ENCODE data around the gene ZNF622.

The ZNF622 gene

DNA sequence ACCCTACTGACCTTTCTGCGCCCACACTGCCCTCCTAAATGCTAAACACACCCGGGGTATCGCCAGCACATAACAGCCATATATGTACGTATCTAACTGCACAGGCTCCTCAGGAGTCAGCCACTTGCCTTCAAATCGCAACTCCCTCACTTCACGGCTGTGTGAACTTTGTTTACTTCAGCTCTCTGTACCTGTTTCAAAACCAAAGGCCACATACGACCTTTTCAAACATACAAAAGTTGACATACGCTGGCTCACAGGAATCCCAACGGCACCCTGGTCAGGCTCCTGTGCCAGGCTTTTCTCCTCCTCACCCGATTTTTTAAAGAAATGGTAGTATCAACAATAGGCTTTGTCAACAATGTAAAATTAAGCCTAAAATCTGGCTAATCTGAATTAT lies 39.0 kb upstream of the ZNF622 start:
- Histone ChIP-seq H3K4me2 (ENCODE audit: low read length) (no peak overlapping the region), H3K9me3 (ENCODE audit: low read length) (no peaks in the 10 kb centered on the region), H3K27me3 (ENCODE audit: insufficient read depth, low read length) (no peaks in the 10 kb centered on the region), H3K36me3 (ENCODE audit: insufficient read depth, low read length) (no peaks in the 10 kb centered on the region), H4K20me1 (ENCODE audit: insufficient read depth, low read length) (no peaks in the 10 kb centered on the region), H3K4me1 (ENCODE audit: insufficient read depth, low read length, severe bottlenecking) (no peaks in the 10 kb centered on the region), H3F3A (ENCODE audit: insufficient read depth, low read length) (no peaks in the 10 kb centered on the region), H3K27ac (ENCODE audit: low read depth, low read length, poor library complexity, severe bottlenecking) (no peak overlapping the region), H3K9me2 (ENCODE audit: low read depth, low read length) (no peaks in the 10 kb centered on the region), H3K4me3 (ENCODE audit: low read depth, low read length, poor library complexity, severe bottlenecking) (no peak overlapping the region), H3K79me2 (ENCODE audit: insufficient read depth, low read length) (no peaks in the 10 kb centered on the region), H2AFZ (ENCODE audit: low read length) (no peak overlapping the region), H3K9ac (ENCODE audit: low read length) (no peak overlapping the region)
- no peak for TF ChIP-seq EZH2 (IDR thresholded peaks at IDR 0.05; ENCODE audit: borderline replicate concordance, low read length)
- TF ChIP-seq, protein P1, sequence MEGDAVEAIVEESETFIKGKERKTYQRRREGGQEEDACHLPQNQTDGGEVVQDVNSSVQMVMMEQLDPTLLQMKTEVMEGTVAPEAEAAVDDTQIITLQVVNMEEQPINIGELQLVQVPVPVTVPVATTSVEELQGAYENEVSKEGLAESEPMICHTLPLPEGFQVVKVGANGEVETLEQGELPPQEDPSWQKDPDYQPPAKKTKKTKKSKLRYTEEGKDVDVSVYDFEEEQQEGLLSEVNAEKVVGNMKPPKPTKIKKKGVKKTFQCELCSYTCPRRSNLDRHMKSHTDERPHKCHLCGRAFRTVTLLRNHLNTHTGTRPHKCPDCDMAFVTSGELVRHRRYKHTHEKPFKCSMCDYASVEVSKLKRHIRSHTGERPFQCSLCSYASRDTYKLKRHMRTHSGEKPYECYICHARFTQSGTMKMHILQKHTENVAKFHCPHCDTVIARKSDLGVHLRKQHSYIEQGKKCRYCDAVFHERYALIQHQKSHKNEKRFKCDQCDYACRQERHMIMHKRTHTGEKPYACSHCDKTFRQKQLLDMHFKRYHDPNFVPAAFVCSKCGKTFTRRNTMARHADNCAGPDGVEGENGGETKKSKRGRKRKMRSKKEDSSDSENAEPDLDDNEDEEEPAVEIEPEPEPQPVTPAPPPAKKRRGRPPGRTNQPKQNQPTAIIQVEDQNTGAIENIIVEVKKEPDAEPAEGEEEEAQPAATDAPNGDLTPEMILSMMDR (IDR thresholded peaks at IDR 0.05; ENCODE audit: low read length), result no peak

DNA sequence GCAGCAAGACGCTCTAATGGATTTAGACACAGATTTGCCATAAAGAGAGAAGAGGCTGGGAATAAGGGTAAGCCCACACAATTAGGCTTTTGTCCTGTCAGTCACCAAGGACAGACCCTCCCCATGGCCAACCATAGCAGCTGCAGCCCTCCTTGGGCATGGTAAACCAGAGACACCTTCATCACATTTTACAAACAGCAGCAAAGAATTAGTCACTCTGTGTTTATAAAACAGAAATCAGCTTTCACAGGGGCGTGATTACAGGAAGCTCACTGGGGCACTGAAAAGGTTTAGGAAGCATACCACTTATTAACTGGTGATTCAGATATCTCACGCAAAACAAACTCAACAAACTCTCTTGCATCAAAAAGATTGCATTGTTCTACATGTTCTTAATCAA lies 37.3 kb upstream of the ZNF622 start:
- H3K27me3 ChIP-seq (ENCODE audit: insufficient read depth, low read length), result no peaks in the 10 kb centered on the region
- H3K27ac ChIP-seq (ENCODE audit: low read depth, low read length, poor library complexity, severe bottlenecking), result no peak overlapping the region
- no peak overlapping the region for H2AFZ ChIP-seq (ENCODE audit: low read length)
- no peaks in the 10 kb centered on the region for H3K36me3 ChIP-seq (ENCODE audit: insufficient read depth, low read length)
- no peaks in the 10 kb centered on the region for H3K9me3 ChIP-seq (ENCODE audit: low read length)
- no peaks in the 10 kb centered on the region for H3K4me1 ChIP-seq (ENCODE audit: insufficient read depth, low read length, severe bottlenecking)
- TF ChIP-seq EZH2 (IDR thresholded peaks at IDR 0.05; ENCODE audit: borderline replicate concordance, low read length), result no peak
- TF ChIP-seq, protein P1 (IDR thresholded peaks at IDR 0.05; ENCODE audit: low read length), result no peak
- no peaks in the 10 kb centered on the region for H4K20me1 ChIP-seq (ENCODE audit: insufficient read depth, low read length)
- no peak overlapping the region for H3K4me2 ChIP-seq (ENCODE audit: low read length)
- H3K4me3 ChIP-seq (ENCODE audit: low read depth, low read length, poor library complexity, severe bottlenecking), result no peak overlapping the region
- no peaks in the 10 kb centered on the region for H3F3A ChIP-seq (ENCODE audit: insufficient read depth, low read length)
- no peaks in the 10 kb centered on the region for H3K79me2 ChIP-seq (ENCODE audit: insufficient read depth, low read length)
- no peaks in the 10 kb centered on the region for H3K9me2 ChIP-seq (ENCODE audit: low read depth, low read length)
- H3K9ac ChIP-seq (ENCODE audit: low read length), result no peak overlapping the region

DNA sequence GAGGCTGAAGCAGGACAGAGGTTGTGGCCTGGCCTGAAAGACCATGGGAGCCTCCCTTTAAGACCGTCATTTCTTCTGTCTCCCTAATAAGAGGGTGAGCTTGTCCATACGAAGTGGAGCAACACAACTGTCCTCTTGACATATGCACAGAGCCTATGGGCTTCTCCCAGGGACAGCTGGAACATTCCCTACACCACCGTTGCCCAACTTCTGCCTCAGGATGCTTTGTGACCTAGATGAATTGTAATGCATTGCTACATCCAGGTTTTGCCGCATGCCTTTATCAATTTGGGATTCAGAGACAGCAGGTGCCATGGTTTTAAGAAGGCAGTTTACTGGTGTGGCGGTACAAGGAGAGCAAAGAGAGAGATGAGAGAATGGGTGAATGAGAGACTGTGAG lies 34.4 kb upstream of the ZNF622 start:
- Histone ChIP-seq H3K4me2 (ENCODE audit: low read length) (no peak overlapping the region), H3K4me1 (ENCODE audit: insufficient read depth, low read length, severe bottlenecking) (no peaks in the 10 kb centered on the region), H4K20me1 (ENCODE audit: insufficient read depth, low read length) (no peaks in the 10 kb centered on the region), H3K4me3 (ENCODE audit: low read depth, low read length, poor library complexity, severe bottlenecking) (no peak overlapping the region), H3K27me3 (ENCODE audit: insufficient read depth, low read length) (no peaks in the 10 kb centered on the region), H3K9ac (ENCODE audit: low read length) (no peak overlapping the region), H3F3A (ENCODE audit: insufficient read depth, low read length) (no peaks in the 10 kb centered on the region), H3K9me3 (ENCODE audit: low read length) (no peaks in the 10 kb centered on the region), H3K36me3 (ENCODE audit: insufficient read depth, low read length) (no peaks in the 10 kb centered on the region), H3K27ac (ENCODE audit: low read depth, low read length, poor library complexity, severe bottlenecking) (no peak overlapping the region), H3K79me2 (ENCODE audit: insufficient read depth, low read length) (no peaks in the 10 kb centered on the region), H2AFZ (ENCODE audit: low read length) (no peak overlapping the region), H3K9me2 (ENCODE audit: low read depth, low read length) (no peaks in the 10 kb centered on the region)
- TF ChIP-seq, protein P1 (IDR thresholded peaks at IDR 0.05; ENCODE audit: low read length), result no peak
- no peak for TF ChIP-seq EZH2 (IDR thresholded peaks at IDR 0.05; ENCODE audit: borderline replicate concordance, low read length)
